HL-60 (cell line): ENCODE data around the gene MTMR1.

Experiments used
- DNase-seq, 2 experiments: peaks; one replicate each; pipeline ENCODE4 v3.0.0-alpha.2; 2010 to 2020; ENCODE audit warnings: low read depth in 1 of 2, low spot score in 1 of 2
- H3K27ac ChIP-seq: fragments of 250-450 bp; sonication (Bioruptor Pico); replicated peaks from 2 replicates; pipeline ENCODE4 v1.5.1; 2020; ENCODE audit warnings: mild to moderate bottlenecking, moderate library complexity
- H3K27me3 ChIP-seq: fragments of 250-450 bp; sonication (Bioruptor Pico); 2 replicates; pipeline ENCODE4 v1.5.1; 2021; ENCODE audit warnings: mild to moderate bottlenecking, moderate library complexity; ENCODE audit not compliant: insufficient read depth, poor library complexity, severe bottlenecking
- H3K4me3 ChIP-seq: replicated peaks from 2 replicates; pipeline ENCODE4 v1.5.1; 2011; ENCODE audit warnings: mild to moderate bottlenecking, control low read depth, low read length; ENCODE audit not compliant: insufficient read depth
- CTCF ChIP-seq: IDR thresholded peaks from one replicate; pipeline ENCODE4 v1.5.1; 2011; ENCODE audit warnings: low read length, control low read depth, inconsistent platforms; ENCODE audit not compliant: insufficient read depth
- GABPA ChIP-seq: IDR thresholded peaks from 2 replicates; pipeline ENCODE4 v1.6.1; 2012; ENCODE audit warnings: low read depth
- POLR2AphosphoS5 ChIP-seq: IDR thresholded peaks from 2 replicates; pipeline ENCODE4 v1.6.1; 2012; ENCODE audit warnings: low read depth
- REST ChIP-seq: IDR thresholded peaks from 2 replicates; pipeline ENCODE4 v1.6.1; 2012; ENCODE audit warnings: low read depth; ENCODE audit not compliant: insufficient replicate concordance
- SPI1 ChIP-seq: IDR thresholded peaks from 2 replicates; pipeline ENCODE4 v1.6.1; 2012; ENCODE audit warnings: low read depth, mild to moderate bottlenecking, borderline replicate concordance

The MTMR1 gene

GRCh38 chrX:150769408-150769807 is 76.2 kb downstream of the MTMR1 start:
- DNase-seq: no peak
- Histone ChIP-seq H3K27ac (no peak overlapping the region), H3K27me3 (no peaks in the 10 kb centered on the region), H3K4me3 (no peak overlapping the region)
- TF ChIP-seq CTCF (no peak), SPI1 (no peak), GABPA (no peak), REST (no peak), POLR2AphosphoS5 (no peak)

- no peak overlapping the region for H3K4me3 ChIP-seq
- no peaks in the 10 kb centered on the region for H3K27me3 ChIP-seq
- H3K27ac ChIP-seq: no peak overlapping the region
- no peak for DNase-seq
- TF ChIP-seq SPI1: no peak
- TF ChIP-seq REST: no peak
- no peak for TF ChIP-seq CTCF
- no peak for TF ChIP-seq POLR2AphosphoS5
- no peak for TF ChIP-seq GABPA
Observed at GRCh38 chrX:150770623-150771022, 77.4 kb downstream of the MTMR1 start.

- no peaks in the 10 kb centered on the region for H3K27me3 ChIP-seq
- H3K4me3 ChIP-seq: no peak overlapping the region
- TF ChIP-seq REST (no peak), GABPA (no peak), CTCF (no peak), SPI1 (no peak), POLR2AphosphoS5 (no peak)
- H3K27ac ChIP-seq: no peak overlapping the region
- DNase-seq: no peak
Observed at GRCh38 chrX:150771116-150771515, 77.9 kb downstream of the MTMR1 start.
